ENCODE measurements around the gene LCE1A. TPM values are rescaled to one million over a fixed set of nuclear protein-coding genes. Genes with fewer than 3 reads are reported as not detected.

The LCE1A gene
- total and polyA plus RNA-seq, 2 of the 8 experiments (the other 6 are each of a cell fraction or from before 2014, with no cell fraction given), result not detected

- H2BK20ac ChIP-seq (ENCODE audit: low read length), result no peak overlapping the region
- H3K4me3 ChIP-seq (ENCODE audit: extremely low read depth in 1 of 4, insufficient read depth in 2 of 4, low read depth in 3 of 4, low read length in 4 of 4), result no peak overlapping the region
- no peak overlapping the region for H2BK12ac ChIP-seq (ENCODE audit: low read depth, low read length)
- H4K8ac ChIP-seq (ENCODE audit: extremely low read depth, insufficient read depth, low read length), result no peak overlapping the region
- H2BK120ac ChIP-seq (replicated peaks; ENCODE audit: low read depth, low read length), result no peak overlapping the region
- H2BK5ac ChIP-seq (ENCODE audit: low read depth, low read length), result no peak overlapping the region
- H2AK5ac ChIP-seq (ENCODE audit: low read depth, low read length), result no peak overlapping the region
- no peak overlapping the region for H3K18ac ChIP-seq (ENCODE audit: extremely low read depth, low read length)
- H3K4me2 ChIP-seq (ENCODE audit: insufficient read depth in 1 of 2, low read depth in 2 of 2, low read length in 2 of 2), result no peak overlapping the region
- no peaks in the 10 kb centered on the region for H3K79me2 ChIP-seq (ENCODE audit: control insufficient read depth in 1 of 2, insufficient read depth in 2 of 2, low read length in 2 of 2)
- TF ChIP-seq, protein P1, sequence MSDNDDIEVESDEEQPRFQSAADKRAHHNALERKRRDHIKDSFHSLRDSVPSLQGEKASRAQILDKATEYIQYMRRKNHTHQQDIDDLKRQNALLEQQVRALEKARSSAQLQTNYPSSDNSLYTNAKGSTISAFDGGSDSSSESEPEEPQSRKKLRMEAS (IDR thresholded peaks at IDR 0.05), result no peak
- TF ChIP-seq JUND (IDR thresholded peaks at IDR 0.05; ENCODE audit: low read length) (no peak), SAP30 (IDR thresholded peaks at IDR 0.05; ENCODE audit: insufficient read depth, insufficient replicate concordance, low read length) (no peak), NRF1 (IDR thresholded peaks at IDR 0.05; ENCODE audit: low read depth, low read length) (no peak)
- no peak overlapping the region for H3K27ac ChIP-seq (ENCODE audit: low read depth, low read length)
- no peak overlapping the region for H3K23ac ChIP-seq (ENCODE audit: insufficient read length)
- no peak for FAIRE-seq
- no peaks in the 10 kb centered on the region for H3K27me3 ChIP-seq (replicated peaks in 1 of 4; ENCODE audit: control insufficient read depth in 3 of 4, extremely low read depth in 1 of 4, insufficient read depth in 3 of 4, low read length in 3 of 4)
- H3K23me2 ChIP-seq (ENCODE audit: low read depth, low read length), result no peaks in the 10 kb centered on the region
- H3K14ac ChIP-seq (ENCODE audit: insufficient read length), result no peak overlapping the region
- ChIA-PET POLR2A (ENCODE audit: partially characterized antibody) (no interaction called here), CTCF (ENCODE audit: partially characterized antibody) (interaction anchor here (2.5 kb wide), 1 partner anchor 328 kb away, joined by 9 read pairs; no protein-coding TSS in a partner anchor)
- no peak overlapping the region for H2BK15ac ChIP-seq (ENCODE audit: low read length)
- no peak overlapping the region for H3K9ac ChIP-seq (replicated peaks in 1 of 4; ENCODE audit: extremely low read depth in 1 of 4, low read depth in 3 of 4, low read length in 3 of 4)
- no peaks in the 10 kb centered on the region for H4K20me1 ChIP-seq (replicated peaks in 1 of 2; ENCODE audit: control insufficient read depth in 1 of 2, insufficient read depth in 2 of 2, low read length in 2 of 2)
- no peaks in the 10 kb centered on the region for H3K79me1 ChIP-seq (ENCODE audit: low read depth, low read length)
- DNase-seq (ENCODE audit: low read depth in 1 of 2, low spot score in 2 of 2), result no peak
- no peak overlapping the region for H4K91ac ChIP-seq (replicated peaks; ENCODE audit: insufficient read length, low read length)
- no peak overlapping the region for H4K5ac ChIP-seq (ENCODE audit: insufficient read length, low read depth, low read length)
- no peak overlapping the region for H2AFZ ChIP-seq (ENCODE audit: low read length)
- no peak overlapping the region for H3K4ac ChIP-seq (replicated peaks; ENCODE audit: insufficient read length, low read depth, low read length)
- H3K56ac ChIP-seq (replicated peaks; ENCODE audit: insufficient read length, low read depth, low read length), result no peak overlapping the region
- no peaks in the 10 kb centered on the region for H3K36me3 ChIP-seq (ENCODE audit: control insufficient read depth in 2 of 4, insufficient read depth in 4 of 4, low read length in 3 of 4)
- H3K4me1 ChIP-seq (replicated peaks in 1 of 4; ENCODE audit: control insufficient read depth in 3 of 4, insufficient read depth in 4 of 4, low read length in 3 of 4), result no peaks in the 10 kb centered on the region
- H3K9me3 ChIP-seq (ENCODE audit: insufficient read depth in 2 of 2, low read depth in 1 of 2, low read length in 1 of 2), result peaks cover 39 to 53% of the 10 kb centered on the region in 2 experiments
Observed at GRCh38 chr1:152864443-152864842, 37.2 kb downstream of the LCE1A start.
